ENCODE data around the gene SYNE1.
A peak's percentile ranks its signal among the peaks of the same experiment; 100 is the strongest.

SYNE1 gene

GRCh38 chr6:152680151-152680550 is 43.0 kb upstream of the SYNE1 start:
- H2BK5ac ChIP-seq (ENCODE audit: low read length) = peak overlapping the region; percentile 90
- H3K4ac ChIP-seq (ENCODE audit: low read depth, low read length) = peak overlapping the region; percentile 95
- H3K79me1 ChIP-seq (ENCODE audit: low read length) = no peaks in the 10 kb centered on the region
- H3K36me3 ChIP-seq (ENCODE audit: control insufficient read depth, insufficient read depth, low read length) = no peaks in the 10 kb centered on the region
- H3K4me3 ChIP-seq (ENCODE audit: low read length) = no peak overlapping the region
- no peaks in the 10 kb centered on the region for H3K79me2 ChIP-seq (ENCODE audit: control insufficient read depth, insufficient read depth, low read length)
- no peak overlapping the region for H3K9ac ChIP-seq (ENCODE audit: low read length)
- WGBS (ENCODE audit: extremely low coverage, insufficient coverage, low lambda C conversion rate) = no CpG with 5 or more reads among the region's 1 CpG
- H2BK15ac ChIP-seq (replicated peaks; ENCODE audit: low read depth) = peak overlapping the region; percentile 85
- peak overlapping the region; percentile 84 for H3K27ac ChIP-seq (ENCODE audit: low read depth, low read length)
- no peak overlapping the region for H4K5ac ChIP-seq (ENCODE audit: low read length)
- peak overlapping the region; percentile 93 for H3K18ac ChIP-seq (ENCODE audit: low read length)
- H2BK120ac ChIP-seq (ENCODE audit: low read depth, low read length) = peak overlapping the region; percentile 95
- H3K23ac ChIP-seq (ENCODE audit: low read length) = no peak overlapping the region
- no peak for DNase-seq
- no peaks in the 10 kb centered on the region for H3K27me3 ChIP-seq (ENCODE audit: insufficient read depth, low read length, poor library complexity)
- H4K8ac ChIP-seq (ENCODE audit: low read depth, low read length) = no peak overlapping the region
- no peak overlapping the region for H3K4me2 ChIP-seq (ENCODE audit: low read length)
- H2AK5ac ChIP-seq (ENCODE audit: low read length) = no peak overlapping the region
- no peak overlapping the region for H3K56ac ChIP-seq (ENCODE audit: low read length)
- peaks cover 2% of the 10 kb centered on the region for H3K4me1 ChIP-seq (ENCODE audit: control insufficient read depth, low read depth, low read length)

- Histone ChIP-seq H3K56ac (ENCODE audit: low read length) (no peak overlapping the region), H3K36me3 (ENCODE audit: control insufficient read depth, insufficient read depth, low read length) (no peaks in the 10 kb centered on the region), H4K8ac (ENCODE audit: low read depth, low read length) (no peak overlapping the region), H3K23ac (ENCODE audit: low read length) (no peak overlapping the region), H3K4me1 (ENCODE audit: control insufficient read depth, low read depth, low read length) (no peaks in the 10 kb centered on the region), H3K27me3 (ENCODE audit: insufficient read depth, low read length, poor library complexity) (no peaks in the 10 kb centered on the region), H3K27ac (ENCODE audit: low read depth, low read length) (no peak overlapping the region), H2BK5ac (ENCODE audit: low read length) (no peak overlapping the region), H3K79me2 (ENCODE audit: control insufficient read depth, insufficient read depth, low read length) (no peaks in the 10 kb centered on the region), H4K5ac (ENCODE audit: low read length) (no peak overlapping the region), H2BK120ac (ENCODE audit: low read depth, low read length) (no peak overlapping the region), H2BK15ac (replicated peaks; ENCODE audit: low read depth) (no peak overlapping the region), H3K4ac (ENCODE audit: low read depth, low read length) (no peak overlapping the region), H3K4me3 (ENCODE audit: low read length) (no peak overlapping the region), H3K18ac (ENCODE audit: low read length) (no peak overlapping the region), H3K4me2 (ENCODE audit: low read length) (no peak overlapping the region), H3K9ac (ENCODE audit: low read length) (no peak overlapping the region), H2AK5ac (ENCODE audit: low read length) (no peak overlapping the region), H3K79me1 (ENCODE audit: low read length) (no peaks in the 10 kb centered on the region)
- no peak for DNase-seq
These were observed 36.1 kb upstream of the SYNE1 start for GRCh38 chr6:152673236-152673635.

- H3K4me3 ChIP-seq (ENCODE audit: low read length) = no peak overlapping the region
- no peaks in the 10 kb centered on the region for H3K4me1 ChIP-seq (ENCODE audit: control insufficient read depth, low read depth, low read length)
- H3K4me2 ChIP-seq (ENCODE audit: low read length) = no peak overlapping the region
- no peak overlapping the region for H3K18ac ChIP-seq (ENCODE audit: low read length)
- no peak overlapping the region for H3K27ac ChIP-seq (ENCODE audit: low read depth, low read length)
- H2AK5ac ChIP-seq (ENCODE audit: low read length) = no peak overlapping the region
- H3K4ac ChIP-seq (ENCODE audit: low read depth, low read length) = no peak overlapping the region
- no peaks in the 10 kb centered on the region for H3K36me3 ChIP-seq (ENCODE audit: control insufficient read depth, insufficient read depth, low read length)
- no peak overlapping the region for H4K8ac ChIP-seq (ENCODE audit: low read depth, low read length)
- H3K79me2 ChIP-seq (ENCODE audit: control insufficient read depth, insufficient read depth, low read length) = no peaks in the 10 kb centered on the region
- no peak overlapping the region for H3K23ac ChIP-seq (ENCODE audit: low read length)
- no peak overlapping the region for H4K5ac ChIP-seq (ENCODE audit: low read length)
- 100% methylated on average over 2 of the region's 4 CpGs for WGBS (ENCODE audit: extremely low coverage, insufficient coverage, low lambda C conversion rate)
- H3K27me3 ChIP-seq (ENCODE audit: insufficient read depth, low read length, poor library complexity) = no peaks in the 10 kb centered on the region
- no peak overlapping the region for H2BK15ac ChIP-seq (replicated peaks; ENCODE audit: low read depth)
- no peak overlapping the region for H3K9ac ChIP-seq (ENCODE audit: low read length)
- H2BK5ac ChIP-seq (ENCODE audit: low read length) = no peak overlapping the region
- no peak overlapping the region for H2BK120ac ChIP-seq (ENCODE audit: low read depth, low read length)
- no peak overlapping the region for H3K56ac ChIP-seq (ENCODE audit: low read length)
- DNase-seq = no peak
- no peaks in the 10 kb centered on the region for H3K79me1 ChIP-seq (ENCODE audit: low read length)
These were observed 34.0 kb upstream of the SYNE1 start for GRCh38 chr6:152671171-152671570.

GRCh38 chr6:152669895-152670294 is 32.7 kb upstream of the SYNE1 start:
- no peak overlapping the region for H3K4me3 ChIP-seq (ENCODE audit: low read length)
- no peak overlapping the region for H2AK5ac ChIP-seq (ENCODE audit: low read length)
- no peaks in the 10 kb centered on the region for H3K79me1 ChIP-seq (ENCODE audit: low read length)
- H3K4me1 ChIP-seq (ENCODE audit: control insufficient read depth, low read depth, low read length) = no peaks in the 10 kb centered on the region
- H3K27me3 ChIP-seq (ENCODE audit: insufficient read depth, low read length, poor library complexity) = no peaks in the 10 kb centered on the region
- H3K56ac ChIP-seq (ENCODE audit: low read length) = no peak overlapping the region
- WGBS (ENCODE audit: extremely low coverage, insufficient coverage, low lambda C conversion rate) = no CpG with 5 or more reads among the region's 1 CpG
- no peak overlapping the region for H3K4ac ChIP-seq (ENCODE audit: low read depth, low read length)
- H3K18ac ChIP-seq (ENCODE audit: low read length) = no peak overlapping the region
- H2BK120ac ChIP-seq (ENCODE audit: low read depth, low read length) = no peak overlapping the region
- no peak overlapping the region for H4K5ac ChIP-seq (ENCODE audit: low read length)
- no peak overlapping the region for H4K8ac ChIP-seq (ENCODE audit: low read depth, low read length)
- H3K4me2 ChIP-seq (ENCODE audit: low read length) = no peak overlapping the region
- no peak overlapping the region for H3K27ac ChIP-seq (ENCODE audit: low read depth, low read length)
- H3K79me2 ChIP-seq (ENCODE audit: control insufficient read depth, insufficient read depth, low read length) = no peaks in the 10 kb centered on the region
- H2BK15ac ChIP-seq (replicated peaks; ENCODE audit: low read depth) = no peak overlapping the region
- H3K9ac ChIP-seq (ENCODE audit: low read length) = no peak overlapping the region
- no peak overlapping the region for H3K23ac ChIP-seq (ENCODE audit: low read length)
- no peaks in the 10 kb centered on the region for H3K36me3 ChIP-seq (ENCODE audit: control insufficient read depth, insufficient read depth, low read length)
- DNase-seq = peak; percentile 53
- no peak overlapping the region for H2BK5ac ChIP-seq (ENCODE audit: low read length)

- WGBS (ENCODE audit: extremely low coverage, insufficient coverage, low lambda C conversion rate) = no CpG with 5 or more reads among the region's 3 CpGs
- H3K4me2 ChIP-seq (ENCODE audit: low read length) = no peak overlapping the region
- no peaks in the 10 kb centered on the region for H3K36me3 ChIP-seq (ENCODE audit: control insufficient read depth, insufficient read depth, low read length)
- no peak overlapping the region for H2BK5ac ChIP-seq (ENCODE audit: low read length)
- H3K27ac ChIP-seq (ENCODE audit: low read depth, low read length) = no peak overlapping the region
- H2BK15ac ChIP-seq (replicated peaks; ENCODE audit: low read depth) = no peak overlapping the region
- no peaks in the 10 kb centered on the region for H3K4me1 ChIP-seq (ENCODE audit: control insufficient read depth, low read depth, low read length)
- H3K4ac ChIP-seq (ENCODE audit: low read depth, low read length) = no peak overlapping the region
- H3K27me3 ChIP-seq (ENCODE audit: insufficient read depth, low read length, poor library complexity) = no peaks in the 10 kb centered on the region
- H4K8ac ChIP-seq (ENCODE audit: low read depth, low read length) = no peak overlapping the region
- H3K56ac ChIP-seq (ENCODE audit: low read length) = no peak overlapping the region
- H3K18ac ChIP-seq (ENCODE audit: low read length) = no peak overlapping the region
- H3K9ac ChIP-seq (ENCODE audit: low read length) = no peak overlapping the region
- no peaks in the 10 kb centered on the region for H3K79me1 ChIP-seq (ENCODE audit: low read length)
- H2BK120ac ChIP-seq (ENCODE audit: low read depth, low read length) = no peak overlapping the region
- no peak overlapping the region for H2AK5ac ChIP-seq (ENCODE audit: low read length)
- DNase-seq = peak; percentile 60
- no peaks in the 10 kb centered on the region for H3K79me2 ChIP-seq (ENCODE audit: control insufficient read depth, insufficient read depth, low read length)
- H3K4me3 ChIP-seq (ENCODE audit: low read length) = no peak overlapping the region
- H3K23ac ChIP-seq (ENCODE audit: low read length) = no peak overlapping the region
- H4K5ac ChIP-seq (ENCODE audit: low read length) = no peak overlapping the region
These were observed 24.6 kb upstream of the SYNE1 start for GRCh38 chr6:152661776-152662175.

DNA sequence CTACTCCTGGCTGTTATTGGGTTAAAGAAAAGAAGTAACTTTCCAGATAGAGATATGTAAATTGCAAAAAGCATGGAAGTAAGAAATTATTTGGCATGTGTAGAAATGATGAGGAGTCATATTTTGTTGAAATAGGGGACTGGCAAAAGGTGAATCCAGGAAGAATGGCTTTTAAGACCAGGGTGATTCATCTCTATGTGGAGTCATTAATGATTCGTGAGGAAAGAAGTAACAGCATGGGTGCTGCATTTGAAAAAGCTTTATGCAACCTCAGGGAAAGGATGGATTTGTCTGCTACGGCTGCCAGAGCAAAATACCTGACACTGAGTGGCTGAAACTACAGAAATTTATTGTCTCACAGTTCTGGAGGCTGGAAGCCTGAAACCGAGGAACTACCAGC is 14.8 kb upstream of the SYNE1 start:
- H3K36me3 ChIP-seq (ENCODE audit: control insufficient read depth, insufficient read depth, low read length) = no peaks in the 10 kb centered on the region
- DNase-seq = no peak
- H4K5ac ChIP-seq (ENCODE audit: low read length) = no peak overlapping the region
- WGBS (ENCODE audit: extremely low coverage, insufficient coverage, low lambda C conversion rate) = no CpG with 5 or more reads among the region's 3 CpGs
- no peak overlapping the region for H2BK15ac ChIP-seq (replicated peaks; ENCODE audit: low read depth)
- no peak overlapping the region for H3K18ac ChIP-seq (ENCODE audit: low read length)
- no peaks in the 10 kb centered on the region for H3K27me3 ChIP-seq (ENCODE audit: insufficient read depth, low read length, poor library complexity)
- H3K56ac ChIP-seq (ENCODE audit: low read length) = no peak overlapping the region
- H3K4me2 ChIP-seq (ENCODE audit: low read length) = no peak overlapping the region
- no peak overlapping the region for H2BK120ac ChIP-seq (ENCODE audit: low read depth, low read length)
- H3K23ac ChIP-seq (ENCODE audit: low read length) = no peak overlapping the region
- H3K4ac ChIP-seq (ENCODE audit: low read depth, low read length) = no peak overlapping the region
- H3K4me3 ChIP-seq (ENCODE audit: low read length) = no peak overlapping the region
- no peak overlapping the region for H4K8ac ChIP-seq (ENCODE audit: low read depth, low read length)
- H3K27ac ChIP-seq (ENCODE audit: low read depth, low read length) = no peak overlapping the region
- H3K4me1 ChIP-seq (ENCODE audit: control insufficient read depth, low read depth, low read length) = no peaks in the 10 kb centered on the region
- no peaks in the 10 kb centered on the region for H3K79me2 ChIP-seq (ENCODE audit: control insufficient read depth, insufficient read depth, low read length)
- no peaks in the 10 kb centered on the region for H3K79me1 ChIP-seq (ENCODE audit: low read length)
- H2AK5ac ChIP-seq (ENCODE audit: low read length) = no peak overlapping the region
- no peak overlapping the region for H2BK5ac ChIP-seq (ENCODE audit: low read length)
- no peak overlapping the region for H3K9ac ChIP-seq (ENCODE audit: low read length)
